GM23338 (cell line): ENCODE results near the gene ZNF8. TPM values are rescaled to one million over a fixed set of nuclear protein-coding genes. Genes with fewer than 3 reads are reported as not detected.

Experiments
- ATAC-seq: fragments of 200-7000 bp; cut with Tn5 transposase; 3 replicates; pipeline ENCODE4 v1.9.1; 2020
- DNase-seq: peaks from one replicate; pipeline ENCODE4 v3.0.0-alpha.2; 2015; ENCODE audit warnings: low spot score
- H2AFZ ChIP-seq: fragments of 200-600 bp; sonication (generic); 2 replicates; pipeline ENCODE4 v1.8.0; 2016; ENCODE audit warnings: antibody characterized with exemption, mild to moderate bottlenecking, moderate library complexity
- H3F3A ChIP-seq: fragments of 200-600 bp; sonication (generic); replicated peaks from 2 replicates; pipeline ENCODE4 v1.8.0; 2017; ENCODE audit warnings: antibody characterized with exemption, mixed run types, low read depth
- H3K27ac ChIP-seq: fragments of 200-600 bp; sonication (generic); 2 replicates; pipeline ENCODE4 v1.6.1; 2016; ENCODE audit warnings: low read depth
- H3K27me3 ChIP-seq: fragments of 200-600 bp; sonication (generic); 2 replicates; pipeline ENCODE4 v1.8.0; 2016; ENCODE audit warnings: mild to moderate bottlenecking, mixed run types, moderate library complexity; ENCODE audit not compliant: insufficient read depth
- H3K36me3 ChIP-seq: fragments of 200-600 bp; sonication (generic); 2 replicates; pipeline ENCODE4 v1.8.0; 2016; ENCODE audit warnings: mild to moderate bottlenecking; ENCODE audit not compliant: insufficient read depth
- H3K4me1 ChIP-seq: fragments of 200-600 bp; sonication (generic); 2 replicates; pipeline ENCODE4 v1.8.0; 2016; ENCODE audit warnings: mild to moderate bottlenecking, moderate library complexity; ENCODE audit not compliant: insufficient read depth
- H3K4me2 ChIP-seq: fragments of 200-600 bp; sonication (generic); 2 replicates; pipeline ENCODE4 v1.7.1; 2017; ENCODE audit warnings: mixed run types
- H3K4me3 ChIP-seq: fragments of 200-600 bp; sonication (generic); 2 replicates; pipeline ENCODE4 v1.6.1; 2016; ENCODE audit warnings: mixed run types
- H3K79me2 ChIP-seq: fragments of 200-600 bp; sonication (generic); replicated peaks from 2 replicates; pipeline ENCODE4 v1.8.0; 2017; ENCODE audit warnings: mild to moderate bottlenecking; ENCODE audit not compliant: insufficient read depth
- H3K9me2 ChIP-seq: fragments of 200-600 bp; sonication (generic); 2 replicates; pipeline ENCODE4 v1.8.0; 2017; ENCODE audit not compliant: insufficient read depth
- H4K20me1 ChIP-seq: fragments of 200-600 bp; sonication (generic); replicated peaks from 2 replicates; pipeline ENCODE4 v1.8.0; 2017; ENCODE audit warnings: mild to moderate bottlenecking; ENCODE audit not compliant: insufficient read depth
- H3K27ac Mint-ChIP-seq: 2 replicates; pipeline ENCODE4 v1.8.0; 2020; ENCODE audit warnings: inconsistent platforms, mild to moderate bottlenecking, moderate library complexity, mixed read lengths
- H3K27me3 Mint-ChIP-seq: 3 replicates; pipeline ENCODE4 v1.8.0; 2022; ENCODE audit warnings: low read depth, mild to moderate bottlenecking, moderate library complexity, mixed read lengths, inconsistent platforms; ENCODE audit not compliant: insufficient read depth, poor library complexity
- H3K36me3 Mint-ChIP-seq: 3 replicates; pipeline ENCODE4 v1.8.0; 2021; ENCODE audit warnings: low read depth, mild to moderate bottlenecking, inconsistent platforms, moderate library complexity, mixed read lengths
- H3K4me1 Mint-ChIP-seq: 3 replicates; pipeline ENCODE4 v1.8.0; 2020; ENCODE audit warnings: mild to moderate bottlenecking, inconsistent platforms, mixed read lengths
- H3K4me3 Mint-ChIP-seq: 3 replicates; pipeline ENCODE4 v1.8.0; 2021; ENCODE audit warnings: moderate library complexity, mild to moderate bottlenecking, inconsistent platforms, mixed read lengths
- H3K9me3 Mint-ChIP-seq: 3 replicates; pipeline ENCODE4 v1.8.0; 2020; ENCODE audit warnings: moderate library complexity, mild to moderate bottlenecking, inconsistent platforms, mixed read lengths
- CREB1 ChIP-seq: fragments of 250-450 bp; sonication (Bioruptor Pico); IDR thresholded peaks from 2 replicates; pipeline ENCODE4 v1.5.0; 2020; ENCODE audit warnings: low read depth, mild to moderate bottlenecking, moderate library complexity
- EZH2 ChIP-seq: fragments of 200-600 bp; sonication (generic); IDR thresholded peaks from one replicate; pipeline ENCODE4 v1.8.0; 2017; ENCODE audit warnings: antibody characterized with exemption, mild to moderate bottlenecking, low read depth; ENCODE audit not compliant: unreplicated experiment
- EZH2phosphoT487 ChIP-seq: fragments of 200-600 bp; sonication (generic); IDR thresholded peaks from one replicate; pipeline ENCODE4 v1.8.1; 2018; ENCODE audit warnings: antibody characterized with exemption; ENCODE audit not compliant: unreplicated experiment
- JUNB ChIP-seq: IDR thresholded peaks from one replicate; pipeline ENCODE4 v1.6.1; 2016; ENCODE audit warnings: antibody characterized with exemption; ENCODE audit not compliant: unreplicated experiment
- NANOG ChIP-seq: IDR thresholded peaks from 2 replicates; pipeline ENCODE4 v1.6.1; 2016; ENCODE audit warnings: antibody characterized with exemption, borderline replicate concordance
- POLR2AphosphoS5 ChIP-seq: IDR thresholded peaks from 2 replicates; pipeline ENCODE4 v1.6.1; 2016; ENCODE audit warnings: antibody characterized with exemption, low read depth
- STAT1 ChIP-seq: IDR thresholded peaks from one replicate; pipeline ENCODE4 v1.6.1; 2016; ENCODE audit warnings: antibody characterized with exemption; ENCODE audit not compliant: unreplicated experiment
- ZNF114 ChIP-seq: fragments of 250-450 bp; sonication (Bioruptor Pico); IDR thresholded peaks from 2 replicates; pipeline ENCODE4 v1.5.0; 2020; ENCODE audit warnings: mild to moderate bottlenecking, moderate library complexity
- ZNF331 ChIP-seq: fragments of 250-450 bp; sonication (Bioruptor Pico); IDR thresholded peaks from 2 replicates; pipeline ENCODE4 v1.5.0; 2020; ENCODE audit warnings: low read depth, mild to moderate bottlenecking, moderate library complexity
- polyA plus RNA-seq: library from polyadenylated mRNA; unstranded; fragments of >200 nt; fragmentation: Nextera tagmentation; extraction: Ambion mirVana; gene quantifications from 2 replicates; pipeline ENCODE4 v1.2.1, GENCODE V29; 2016
- total RNA-seq: library from RNA; depleted of rRNA; stranded (reverse); fragments of >200 nt; shearing (Covaris generic); gene quantifications from 2 replicates; pipeline ENCODE4 v1.2.3, GENCODE V29; 2014
- TF ChIP-seq, protein P1 (sequence below), 2 experiments: fragments of 200-600 bp in 1 of 2; sonication (generic) in 1 of 2; conservative IDR thresholded peaks; 2 replicates each; pipeline versions ENCODE4 v1.5.1 to v1.6.1; 2016 to 2017; ENCODE audit warnings: antibody characterized with exemption in 2 of 2, low read depth in 2 of 2, mild to moderate bottlenecking in 2 of 2, moderate library complexity in 1 of 2
- TF ChIP-seq, protein P2 (sequence below): fragments of 250-450 bp; sonication (Bioruptor Pico); IDR thresholded peaks from 2 replicates; pipeline ENCODE4 v1.5.0; 2020; ENCODE audit warnings: mild to moderate bottlenecking, moderate library complexity
- TF ChIP-seq, protein P3 (sequence below): IDR thresholded peaks from 2 replicates; pipeline ENCODE4 v1.6.1; 2016; ENCODE audit warnings: antibody characterized with exemption
- TF ChIP-seq, protein P4 (sequence below): IDR thresholded peaks from one replicate; pipeline ENCODE4 v1.6.1; 2018; ENCODE audit warnings: antibody characterized with exemption; ENCODE audit not compliant: unreplicated experiment

ZNF8 gene
- total and polyA plus RNA-seq, 2 experiments from 2014 or later: 4.3 to 30.3 TPM

DNA sequence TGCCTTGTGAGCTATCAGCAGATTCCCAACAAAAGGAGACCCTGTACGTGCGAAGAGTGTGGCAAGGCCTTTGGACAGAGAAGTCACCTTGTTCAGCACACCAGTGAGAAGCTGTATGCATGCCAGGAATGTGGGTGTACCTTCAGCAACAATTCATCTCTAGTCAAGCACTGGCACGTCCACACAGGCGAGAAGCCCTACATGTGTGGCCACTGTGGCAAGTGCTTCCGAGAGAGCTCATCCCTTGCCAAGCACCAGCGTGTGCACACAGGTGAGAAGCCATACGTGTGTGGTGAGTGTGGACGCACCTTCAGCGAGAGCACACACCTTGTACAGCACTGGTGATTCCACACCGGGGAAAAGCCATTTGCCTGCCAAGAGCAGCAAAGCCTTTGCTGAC, 40.5 kb downstream of the ZNF8 start:
- TF ChIP-seq EZH2phosphoT487 (no peak), CREB1 (CRISPR knock-in tag) (no peak), JUNB (no peak), NANOG (no peak), EZH2 (no peak), POLR2AphosphoS5 (no peak), ZNF114 (no peak), STAT1 (no peak), ZNF331 (no peak)
- TF ChIP-seq, protein P1, sequence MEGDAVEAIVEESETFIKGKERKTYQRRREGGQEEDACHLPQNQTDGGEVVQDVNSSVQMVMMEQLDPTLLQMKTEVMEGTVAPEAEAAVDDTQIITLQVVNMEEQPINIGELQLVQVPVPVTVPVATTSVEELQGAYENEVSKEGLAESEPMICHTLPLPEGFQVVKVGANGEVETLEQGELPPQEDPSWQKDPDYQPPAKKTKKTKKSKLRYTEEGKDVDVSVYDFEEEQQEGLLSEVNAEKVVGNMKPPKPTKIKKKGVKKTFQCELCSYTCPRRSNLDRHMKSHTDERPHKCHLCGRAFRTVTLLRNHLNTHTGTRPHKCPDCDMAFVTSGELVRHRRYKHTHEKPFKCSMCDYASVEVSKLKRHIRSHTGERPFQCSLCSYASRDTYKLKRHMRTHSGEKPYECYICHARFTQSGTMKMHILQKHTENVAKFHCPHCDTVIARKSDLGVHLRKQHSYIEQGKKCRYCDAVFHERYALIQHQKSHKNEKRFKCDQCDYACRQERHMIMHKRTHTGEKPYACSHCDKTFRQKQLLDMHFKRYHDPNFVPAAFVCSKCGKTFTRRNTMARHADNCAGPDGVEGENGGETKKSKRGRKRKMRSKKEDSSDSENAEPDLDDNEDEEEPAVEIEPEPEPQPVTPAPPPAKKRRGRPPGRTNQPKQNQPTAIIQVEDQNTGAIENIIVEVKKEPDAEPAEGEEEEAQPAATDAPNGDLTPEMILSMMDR (conservative IDR thresholded peaks at IDR 0.05; ENCODE audit: low read depth in 2 of 2): no peak
- TF ChIP-seq, protein P2, sequence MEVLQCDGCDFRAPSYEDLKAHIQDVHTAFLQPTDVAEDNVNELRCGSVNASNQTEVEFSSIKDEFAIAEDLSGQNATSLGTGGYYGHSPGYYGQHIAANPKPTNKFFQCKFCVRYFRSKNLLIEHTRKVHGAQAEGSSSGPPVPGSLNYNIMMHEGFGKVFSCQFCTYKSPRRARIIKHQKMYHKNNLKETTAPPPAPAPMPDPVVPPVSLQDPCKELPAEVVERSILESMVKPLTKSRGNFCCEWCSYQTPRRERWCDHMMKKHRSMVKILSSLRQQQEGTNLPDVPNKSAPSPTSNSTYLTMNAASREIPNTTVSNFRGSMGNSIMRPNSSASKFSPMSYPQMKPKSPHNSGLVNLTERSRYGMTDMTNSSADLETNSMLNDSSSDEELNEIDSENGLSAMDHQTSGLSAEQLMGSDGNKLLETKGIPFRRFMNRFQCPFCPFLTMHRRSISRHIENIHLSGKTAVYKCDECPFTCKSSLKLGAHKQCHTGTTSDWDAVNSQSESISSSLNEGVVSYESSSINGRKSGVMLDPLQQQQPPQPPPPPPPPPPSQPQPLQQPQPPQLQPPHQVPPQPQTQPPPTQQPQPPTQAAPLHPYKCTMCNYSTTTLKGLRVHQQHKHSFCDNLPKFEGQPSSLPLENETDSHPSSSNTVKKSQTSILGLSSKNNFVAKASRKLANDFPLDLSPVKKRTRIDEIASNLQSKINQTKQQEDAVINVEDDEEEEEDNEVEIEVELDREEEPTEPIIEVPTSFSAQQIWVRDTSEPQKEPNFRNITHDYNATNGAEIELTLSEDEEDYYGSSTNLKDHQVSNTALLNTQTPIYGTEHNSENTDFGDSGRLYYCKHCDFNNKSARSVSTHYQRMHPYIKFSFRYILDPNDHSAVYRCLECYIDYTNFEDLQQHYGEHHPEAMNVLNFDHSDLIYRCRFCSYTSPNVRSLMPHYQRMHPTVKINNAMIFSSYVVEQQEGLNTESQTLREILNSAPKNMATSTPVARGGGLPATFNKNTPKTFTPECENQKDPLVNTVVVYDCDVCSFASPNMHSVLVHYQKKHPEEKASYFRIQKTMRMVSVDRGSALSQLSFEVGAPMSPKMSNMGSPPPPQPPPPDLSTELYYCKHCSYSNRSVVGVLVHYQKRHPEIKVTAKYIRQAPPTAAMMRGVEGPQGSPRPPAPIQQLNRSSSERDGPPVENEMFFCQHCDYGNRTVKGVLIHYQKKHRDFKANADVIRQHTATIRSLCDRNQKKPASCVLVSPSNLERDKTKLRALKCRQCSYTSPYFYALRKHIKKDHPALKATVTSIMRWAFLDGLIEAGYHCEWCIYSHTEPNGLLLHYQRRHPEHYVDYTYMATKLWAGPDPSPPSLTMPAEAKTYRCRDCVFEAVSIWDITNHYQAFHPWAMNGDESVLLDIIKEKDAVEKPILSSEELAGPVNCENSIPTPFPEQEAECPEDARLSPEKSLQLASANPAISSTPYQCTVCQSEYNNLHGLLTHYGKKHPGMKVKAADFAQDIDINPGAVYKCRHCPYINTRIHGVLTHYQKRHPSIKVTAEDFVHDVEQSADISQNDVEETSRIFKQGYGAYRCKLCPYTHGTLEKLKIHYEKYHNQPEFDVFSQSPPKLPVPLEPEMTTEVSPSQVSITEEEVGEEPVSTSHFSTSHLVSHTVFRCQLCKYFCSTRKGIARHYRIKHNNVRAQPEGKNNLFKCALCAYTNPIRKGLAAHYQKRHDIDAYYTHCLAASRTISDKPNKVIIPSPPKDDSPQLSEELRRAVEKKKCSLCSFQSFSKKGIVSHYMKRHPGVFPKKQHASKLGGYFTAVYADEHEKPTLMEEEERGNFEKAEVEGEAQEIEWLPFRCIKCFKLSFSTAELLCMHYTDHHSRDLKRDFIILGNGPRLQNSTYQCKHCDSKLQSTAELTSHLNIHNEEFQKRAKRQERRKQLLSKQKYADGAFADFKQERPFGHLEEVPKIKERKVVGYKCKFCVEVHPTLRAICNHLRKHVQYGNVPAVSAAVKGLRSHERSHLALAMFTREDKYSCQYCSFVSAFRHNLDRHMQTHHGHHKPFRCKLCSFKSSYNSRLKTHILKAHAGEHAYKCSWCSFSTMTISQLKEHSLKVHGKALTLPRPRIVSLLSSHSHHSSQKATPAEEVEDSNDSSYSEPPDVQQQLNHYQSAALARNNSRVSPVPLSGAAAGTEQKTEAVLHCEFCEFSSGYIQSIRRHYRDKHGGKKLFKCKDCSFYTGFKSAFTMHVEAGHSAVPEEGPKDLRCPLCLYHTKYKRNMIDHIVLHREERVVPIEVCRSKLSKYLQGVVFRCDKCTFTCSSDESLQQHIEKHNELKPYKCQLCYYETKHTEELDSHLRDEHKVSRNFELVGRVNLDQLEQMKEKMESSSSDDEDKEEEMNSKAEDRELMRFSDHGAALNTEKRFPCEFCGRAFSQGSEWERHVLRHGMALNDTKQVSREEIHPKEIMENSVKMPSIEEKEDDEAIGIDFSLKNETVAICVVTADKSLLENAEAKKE (CRISPR knock-in tag): no peak
- TF ChIP-seq, protein P3, sequence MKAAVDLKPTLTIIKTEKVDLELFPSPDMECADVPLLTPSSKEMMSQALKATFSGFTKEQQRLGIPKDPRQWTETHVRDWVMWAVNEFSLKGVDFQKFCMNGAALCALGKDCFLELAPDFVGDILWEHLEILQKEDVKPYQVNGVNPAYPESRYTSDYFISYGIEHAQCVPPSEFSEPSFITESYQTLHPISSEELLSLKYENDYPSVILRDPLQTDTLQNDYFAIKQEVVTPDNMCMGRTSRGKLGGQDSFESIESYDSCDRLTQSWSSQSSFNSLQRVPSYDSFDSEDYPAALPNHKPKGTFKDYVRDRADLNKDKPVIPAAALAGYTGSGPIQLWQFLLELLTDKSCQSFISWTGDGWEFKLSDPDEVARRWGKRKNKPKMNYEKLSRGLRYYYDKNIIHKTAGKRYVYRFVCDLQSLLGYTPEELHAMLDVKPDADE: no peak
- TF ChIP-seq, protein P4, sequence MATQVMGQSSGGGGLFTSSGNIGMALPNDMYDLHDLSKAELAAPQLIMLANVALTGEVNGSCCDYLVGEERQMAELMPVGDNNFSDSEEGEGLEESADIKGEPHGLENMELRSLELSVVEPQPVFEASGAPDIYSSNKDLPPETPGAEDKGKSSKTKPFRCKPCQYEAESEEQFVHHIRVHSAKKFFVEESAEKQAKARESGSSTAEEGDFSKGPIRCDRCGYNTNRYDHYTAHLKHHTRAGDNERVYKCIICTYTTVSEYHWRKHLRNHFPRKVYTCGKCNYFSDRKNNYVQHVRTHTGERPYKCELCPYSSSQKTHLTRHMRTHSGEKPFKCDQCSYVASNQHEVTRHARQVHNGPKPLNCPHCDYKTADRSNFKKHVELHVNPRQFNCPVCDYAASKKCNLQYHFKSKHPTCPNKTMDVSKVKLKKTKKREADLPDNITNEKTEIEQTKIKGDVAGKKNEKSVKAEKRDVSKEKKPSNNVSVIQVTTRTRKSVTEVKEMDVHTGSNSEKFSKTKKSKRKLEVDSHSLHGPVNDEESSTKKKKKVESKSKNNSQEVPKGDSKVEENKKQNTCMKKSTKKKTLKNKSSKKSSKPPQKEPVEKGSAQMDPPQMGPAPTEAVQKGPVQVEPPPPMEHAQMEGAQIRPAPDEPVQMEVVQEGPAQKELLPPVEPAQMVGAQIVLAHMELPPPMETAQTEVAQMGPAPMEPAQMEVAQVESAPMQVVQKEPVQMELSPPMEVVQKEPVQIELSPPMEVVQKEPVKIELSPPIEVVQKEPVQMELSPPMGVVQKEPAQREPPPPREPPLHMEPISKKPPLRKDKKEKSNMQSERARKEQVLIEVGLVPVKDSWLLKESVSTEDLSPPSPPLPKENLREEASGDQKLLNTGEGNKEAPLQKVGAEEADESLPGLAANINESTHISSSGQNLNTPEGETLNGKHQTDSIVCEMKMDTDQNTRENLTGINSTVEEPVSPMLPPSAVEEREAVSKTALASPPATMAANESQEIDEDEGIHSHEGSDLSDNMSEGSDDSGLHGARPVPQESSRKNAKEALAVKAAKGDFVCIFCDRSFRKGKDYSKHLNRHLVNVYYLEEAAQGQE: no peak
- Histone ChIP-seq H3K79me2 (no peaks in the 10 kb centered on the region), H2AFZ (no peak overlapping the region), H3K4me1 (no peaks in the 10 kb centered on the region), H3K27ac (no peak overlapping the region), H4K20me1 (peaks cover 17% of the 10 kb centered on the region), H3K9me2 (no peaks in the 10 kb centered on the region), H3K4me3 (no peak overlapping the region), H3K4me2 (no peak overlapping the region), H3K36me3 (no peaks in the 10 kb centered on the region), H3K27me3 (no peaks in the 10 kb centered on the region), H3F3A (no peaks in the 10 kb centered on the region)
- Mint-ChIP-seq H3K4me1 (no peaks in the 10 kb centered on the region), H3K36me3 (peaks cover 18% of the 10 kb centered on the region), H3K9me3 (no peaks in the 10 kb centered on the region), H3K4me3 (no peak overlapping the region), H3K27me3 (peaks cover 4% of the 10 kb centered on the region), H3K27ac (no peak overlapping the region)
- DNase-seq: no peak
- no peak for ATAC-seq
